ENCODE measurements around the gene FRRS1. TPM values are rescaled to one million over a fixed set of nuclear protein-coding genes. Genes with fewer than 3 reads are reported as not detected.
A peak's percentile ranks its signal among the peaks of the same experiment; 100 is the strongest.

The FRRS1 gene
- total RNA-seq, 1 donor: 24.7 TPM

DNA sequence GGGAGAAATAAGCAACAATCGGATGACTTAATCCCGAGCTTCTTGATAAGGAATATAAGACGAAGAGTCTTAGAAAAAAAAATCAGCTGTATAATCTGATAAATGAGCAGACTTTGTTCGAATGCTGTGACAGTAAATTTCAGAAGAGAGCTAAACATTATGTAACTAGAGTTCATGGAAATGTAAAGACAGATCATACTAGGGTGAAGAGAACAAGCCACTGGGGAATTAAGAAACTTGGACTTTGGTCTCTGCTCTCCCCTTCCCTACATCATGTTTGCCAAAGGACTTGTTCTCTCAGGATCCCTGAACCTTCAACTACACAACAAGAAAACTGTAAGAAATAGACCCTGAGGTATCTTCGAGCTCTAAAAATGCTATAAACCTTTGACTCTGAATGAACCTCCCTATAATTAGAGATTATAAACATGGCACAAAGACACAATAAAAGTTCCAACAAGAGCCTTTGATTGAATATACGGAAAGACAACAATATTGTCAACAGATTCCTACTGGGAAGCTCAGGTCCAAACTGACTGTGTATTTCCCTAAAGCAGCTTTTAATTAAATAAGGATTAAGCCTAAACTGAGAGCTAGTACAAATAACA lies 27.5 kb downstream of the FRRS1 start:
- TF ChIP-seq, protein P1, sequence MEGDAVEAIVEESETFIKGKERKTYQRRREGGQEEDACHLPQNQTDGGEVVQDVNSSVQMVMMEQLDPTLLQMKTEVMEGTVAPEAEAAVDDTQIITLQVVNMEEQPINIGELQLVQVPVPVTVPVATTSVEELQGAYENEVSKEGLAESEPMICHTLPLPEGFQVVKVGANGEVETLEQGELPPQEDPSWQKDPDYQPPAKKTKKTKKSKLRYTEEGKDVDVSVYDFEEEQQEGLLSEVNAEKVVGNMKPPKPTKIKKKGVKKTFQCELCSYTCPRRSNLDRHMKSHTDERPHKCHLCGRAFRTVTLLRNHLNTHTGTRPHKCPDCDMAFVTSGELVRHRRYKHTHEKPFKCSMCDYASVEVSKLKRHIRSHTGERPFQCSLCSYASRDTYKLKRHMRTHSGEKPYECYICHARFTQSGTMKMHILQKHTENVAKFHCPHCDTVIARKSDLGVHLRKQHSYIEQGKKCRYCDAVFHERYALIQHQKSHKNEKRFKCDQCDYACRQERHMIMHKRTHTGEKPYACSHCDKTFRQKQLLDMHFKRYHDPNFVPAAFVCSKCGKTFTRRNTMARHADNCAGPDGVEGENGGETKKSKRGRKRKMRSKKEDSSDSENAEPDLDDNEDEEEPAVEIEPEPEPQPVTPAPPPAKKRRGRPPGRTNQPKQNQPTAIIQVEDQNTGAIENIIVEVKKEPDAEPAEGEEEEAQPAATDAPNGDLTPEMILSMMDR (IDR thresholded peaks at IDR 0.05; ENCODE audit: insufficient read depth, low read length): no peak
- H3K4me3 ChIP-seq (ENCODE audit: low read depth, low read length): no peak overlapping the region
- DNase-seq (ENCODE audit: low read depth): no peak

DNA sequence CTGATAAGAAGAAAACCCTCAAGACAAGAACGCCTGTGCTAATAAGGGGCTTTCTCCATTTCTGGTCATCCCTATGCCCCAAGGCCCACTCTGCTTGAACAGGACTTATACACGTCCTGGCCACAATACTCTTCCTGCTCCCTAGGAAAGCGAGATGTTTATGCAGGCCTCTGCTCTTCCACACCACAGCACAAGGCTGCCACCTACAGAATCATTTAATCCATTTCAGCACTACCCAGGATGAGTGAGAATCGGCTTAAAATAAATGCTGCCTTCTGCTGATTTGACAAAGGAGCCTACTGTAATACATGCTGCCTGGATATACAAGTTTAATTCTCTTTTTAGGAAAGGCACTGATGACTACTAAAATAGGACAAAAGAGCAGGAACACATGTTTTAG lies 29.4 kb downstream of the FRRS1 start:
- DNase-seq (ENCODE audit: low read depth): peak; percentile 78
- TF ChIP-seq, protein P1 (IDR thresholded peaks at IDR 0.05; ENCODE audit: insufficient read depth, low read length): peak; percentile 56
- H3K4me3 ChIP-seq (ENCODE audit: low read depth, low read length): no peak overlapping the region

DNA sequence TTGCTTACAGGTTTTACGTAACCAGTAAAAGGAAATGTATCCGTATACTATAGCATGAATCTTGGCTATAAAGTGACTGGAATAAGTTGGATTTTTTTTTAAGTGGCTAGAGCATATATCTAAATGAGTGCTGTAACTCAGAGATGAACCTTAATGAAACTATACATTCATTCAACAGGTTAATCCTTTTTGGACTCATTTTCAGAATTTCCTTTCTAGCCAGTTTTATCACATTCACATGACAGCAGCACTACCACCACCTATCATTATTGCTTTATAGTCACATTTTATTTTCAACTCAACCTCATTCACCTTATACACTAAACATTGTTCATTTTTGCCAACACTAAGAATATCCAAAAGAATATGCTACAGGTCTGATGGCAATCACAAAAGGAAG lies 30.6 kb downstream of the FRRS1 start:
- TF ChIP-seq, protein P1 (IDR thresholded peaks at IDR 0.05; ENCODE audit: insufficient read depth, low read length): no peak
- DNase-seq (ENCODE audit: low read depth): no peak
- no peak overlapping the region for H3K4me3 ChIP-seq (ENCODE audit: low read depth, low read length)

DNA sequence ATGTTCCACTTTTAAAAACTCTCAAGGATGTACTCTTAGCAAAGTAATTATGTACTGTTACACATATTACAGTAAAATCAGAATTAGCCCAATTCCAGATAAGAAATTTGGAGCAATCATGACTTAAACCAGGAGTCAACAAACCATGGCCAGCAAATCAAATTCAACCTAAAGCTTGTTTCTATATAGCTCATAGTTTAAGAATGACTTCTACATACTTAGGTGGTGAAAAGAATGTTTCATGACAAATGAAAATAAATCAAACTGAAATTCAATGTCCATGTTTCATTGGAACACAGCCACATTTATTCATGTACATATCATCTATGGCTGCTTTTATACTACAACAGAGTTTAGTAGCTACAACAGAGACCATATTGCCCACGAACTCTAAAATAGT lies 35.1 kb downstream of the FRRS1 start:
- DNase-seq (ENCODE audit: low read depth): peak; percentile 63

DNA sequence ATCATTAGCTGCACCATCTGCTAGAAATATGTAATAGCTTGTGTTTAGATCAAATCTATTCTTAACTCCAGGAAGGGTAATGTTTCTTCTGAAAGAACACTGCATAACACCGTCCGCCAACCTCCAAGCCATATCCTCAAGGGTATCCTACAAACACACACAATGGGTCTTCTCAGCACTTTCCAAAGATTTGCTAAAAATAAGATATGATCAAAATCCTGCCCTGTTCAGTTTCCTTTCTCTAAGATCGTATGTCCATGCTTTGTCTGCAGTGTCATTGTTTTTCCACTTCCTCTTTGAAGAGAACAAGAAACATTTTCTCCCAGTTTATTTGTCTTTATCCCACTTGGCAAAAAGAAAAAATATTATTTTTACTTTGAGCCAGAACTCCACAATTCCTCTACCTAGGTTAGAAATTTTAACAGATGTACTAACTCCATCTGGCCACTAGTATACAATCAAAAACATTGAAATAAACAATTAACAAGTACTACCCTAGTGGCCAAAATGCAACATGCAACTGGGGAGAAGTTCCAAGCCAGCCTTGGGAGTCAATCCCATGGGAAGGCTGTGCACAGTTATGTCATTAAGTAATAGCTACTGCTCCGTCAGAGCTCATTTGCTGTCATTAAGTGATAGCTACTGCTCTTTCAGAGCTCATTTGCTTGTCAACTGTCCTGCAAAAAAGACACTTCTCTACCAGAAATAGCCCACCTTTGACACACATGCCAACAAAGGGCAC lies 37.8 kb downstream of the FRRS1 start:
- H3K4me3 ChIP-seq (ENCODE audit: low read depth, low read length): no peak overlapping the region
- peak; percentile 35 for DNase-seq (ENCODE audit: low read depth)
- TF ChIP-seq, protein P1 (IDR thresholded peaks at IDR 0.05; ENCODE audit: insufficient read depth, low read length): peak; percentile 52

More for the DNA sequence above, 35.1 kb downstream of the FRRS1 start:
- TF ChIP-seq, protein P1 (IDR thresholded peaks at IDR 0.05; ENCODE audit: insufficient read depth, low read length): no peak
- no peak overlapping the region for H3K4me3 ChIP-seq (ENCODE audit: low read depth, low read length)

DNA sequence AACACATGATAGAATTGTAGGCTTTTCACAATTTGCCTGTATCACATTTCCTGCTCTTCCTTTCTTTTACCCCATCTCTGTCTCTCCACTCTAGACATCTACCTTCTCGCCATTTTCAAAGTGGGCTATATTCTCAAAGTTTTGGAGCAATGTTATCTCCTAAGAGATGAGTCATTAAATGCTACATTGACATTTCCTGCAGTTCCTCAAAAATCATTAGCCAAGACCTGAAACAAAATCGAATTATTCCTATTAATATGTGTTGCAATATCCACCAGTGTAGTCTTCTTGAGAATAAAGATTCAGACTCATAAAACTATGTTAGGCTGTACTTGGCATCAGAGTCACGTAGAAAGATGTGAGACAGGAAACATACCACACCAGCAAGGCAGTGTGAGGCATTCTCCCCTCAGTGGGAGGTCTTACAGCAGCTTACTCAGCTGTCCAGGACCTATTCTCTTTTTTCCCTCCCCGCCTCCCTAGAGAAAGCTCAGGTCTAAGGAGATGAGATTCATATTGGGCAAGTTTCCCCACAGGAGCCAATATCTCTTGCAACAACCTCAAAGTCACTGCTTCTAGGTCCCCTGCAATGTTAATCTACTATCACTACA lies 38.8 kb downstream of the FRRS1 start:
- H3K4me3 ChIP-seq (ENCODE audit: low read depth, low read length): no peak overlapping the region
- DNase-seq (ENCODE audit: low read depth): peak; percentile 69
- TF ChIP-seq, protein P1 (IDR thresholded peaks at IDR 0.05; ENCODE audit: insufficient read depth, low read length): no peak
